ENCODE data around the gene SNCG.

SNCG gene

DNA sequence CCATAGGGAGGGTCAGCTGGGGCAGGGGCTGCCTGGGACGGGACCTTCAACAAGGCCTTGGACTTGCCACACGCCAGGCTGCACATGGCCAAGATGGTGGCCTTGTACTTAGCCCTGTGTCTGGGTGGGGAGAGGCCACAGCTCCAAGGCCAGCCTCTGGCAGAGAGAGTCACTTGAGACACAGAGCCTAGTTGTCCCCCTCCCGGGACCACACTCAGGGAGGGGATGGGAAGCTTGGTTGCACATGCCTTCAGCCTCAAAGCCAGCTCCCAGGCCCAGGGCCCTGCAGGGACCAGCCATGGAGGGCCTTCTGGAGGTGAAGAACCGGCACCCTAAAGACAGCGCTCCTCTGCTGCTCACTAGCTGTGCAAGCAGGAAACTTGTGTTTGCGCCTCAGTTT is 17.7 kb upstream of the SNCG start:
- no peak for DNase-seq
- no peak overlapping the region for H4K91ac ChIP-seq (ENCODE audit: low read length)
- H2AFZ ChIP-seq (ENCODE audit: low read depth, low read length): no peak overlapping the region
- H3K4me2 ChIP-seq (ENCODE audit: low read length, poor library complexity, severe bottlenecking): no peak overlapping the region
- no peak overlapping the region for H3K18ac ChIP-seq (ENCODE audit: low read depth in 1 of 2, low read length in 2 of 2)
- H3K23ac ChIP-seq (ENCODE audit: low read length in 2 of 2): no peak overlapping the region
- no peaks in the 10 kb centered on the region for H3K9me3 ChIP-seq (ENCODE audit: control insufficient read depth, low read length)
- H3K36me3 ChIP-seq (ENCODE audit: control insufficient read depth in 1 of 2, insufficient read depth in 2 of 2, low read depth in 1 of 2, low read length in 2 of 2): peaks cover 0 to 14% of the 10 kb centered on the region in 2 experiments
- H3K79me1 ChIP-seq (replicated peaks; ENCODE audit: low read length, poor library complexity, severe bottlenecking): no peaks in the 10 kb centered on the region
- H2BK15ac ChIP-seq (ENCODE audit: low read depth, poor library complexity, severe bottlenecking): no peak overlapping the region
- no peak overlapping the region for H4K8ac ChIP-seq (ENCODE audit: low read length)
- H2BK5ac ChIP-seq (ENCODE audit: low read depth, low read length, poor library complexity, severe bottlenecking): no peak overlapping the region
- H2AK5ac ChIP-seq (ENCODE audit: low read length, severe bottlenecking): no peak overlapping the region
- H3K14ac ChIP-seq (ENCODE audit: low read length in 2 of 2): no peak overlapping the region
- no peak overlapping the region for H2BK120ac ChIP-seq (ENCODE audit: low read depth, low read length)
- no peak overlapping the region for H3K4me3 ChIP-seq (ENCODE audit: insufficient read depth in 1 of 2, low read depth in 1 of 2, low read length in 2 of 2)
- WGBS: 93% methylated on average over 6 of the region's 6 CpGs
- H3K4ac ChIP-seq (ENCODE audit: low read depth in 1 of 2, low read length in 2 of 2): no peak overlapping the region
- peak overlapping the region in 1 of 2 experiments; percentile 15 for H2BK12ac ChIP-seq (ENCODE audit: low read length in 2 of 2)
- H3K9ac ChIP-seq (ENCODE audit: low read length): no peak overlapping the region
- no peaks in the 10 kb centered on the region for H3K27me3 ChIP-seq (ENCODE audit: control insufficient read depth in 1 of 2, insufficient read depth in 1 of 2, low read length in 2 of 2)
- peaks cover 13% of the 10 kb centered on the region for H3K4me1 ChIP-seq (ENCODE audit: control insufficient read depth, insufficient read depth, low read depth, low read length)
- no peak overlapping the region for H3K27ac ChIP-seq (ENCODE audit: low read length, poor library complexity, severe bottlenecking)

DNA sequence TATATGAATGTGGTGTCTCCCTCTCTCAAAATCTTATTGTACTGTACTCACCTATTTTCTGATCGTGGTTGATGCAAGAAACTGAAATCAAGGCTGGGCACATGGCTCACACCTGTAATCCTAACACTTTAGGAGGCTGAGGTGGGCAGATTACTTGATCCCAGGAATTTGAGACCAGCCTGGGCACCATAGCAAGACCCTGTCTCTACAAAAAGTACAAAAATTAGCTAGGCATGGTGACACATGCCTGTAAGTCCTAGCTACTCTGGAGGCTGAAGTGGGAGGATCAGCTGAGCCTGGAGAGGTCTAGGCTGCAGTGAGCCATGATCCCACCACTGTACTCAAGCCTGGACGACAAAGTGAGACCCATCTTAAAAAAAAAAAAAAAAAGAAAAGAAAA is 17.0 kb upstream of the SNCG start:
- Histone ChIP-seq H3K9ac (ENCODE audit: low read length) (no peak overlapping the region), H4K91ac (ENCODE audit: low read length) (no peak overlapping the region), H2BK5ac (ENCODE audit: low read depth, low read length, poor library complexity, severe bottlenecking) (no peak overlapping the region), H2BK120ac (ENCODE audit: low read depth, low read length) (no peak overlapping the region), H3K23ac (ENCODE audit: low read length in 2 of 2) (no peak overlapping the region), H3K4ac (ENCODE audit: low read depth in 1 of 2, low read length in 2 of 2) (no peak overlapping the region), H3K27me3 (ENCODE audit: control insufficient read depth in 1 of 2, insufficient read depth in 1 of 2, low read length in 2 of 2) (peaks cover 0 to under 1% of the 10 kb centered on the region in 2 experiments), H3K79me1 (replicated peaks; ENCODE audit: low read length, poor library complexity, severe bottlenecking) (no peaks in the 10 kb centered on the region), H3K14ac (ENCODE audit: low read length in 2 of 2) (no peak overlapping the region), H3K4me1 (ENCODE audit: control insufficient read depth, insufficient read depth, low read depth, low read length) (peaks cover 11% of the 10 kb centered on the region), H4K8ac (ENCODE audit: low read length) (no peak overlapping the region), H2BK12ac (ENCODE audit: low read length in 2 of 2) (no peak overlapping the region), H3K9me3 (ENCODE audit: control insufficient read depth, low read length) (no peaks in the 10 kb centered on the region), H2AFZ (ENCODE audit: low read depth, low read length) (no peak overlapping the region), H3K27ac (ENCODE audit: low read length, poor library complexity, severe bottlenecking) (no peak overlapping the region), H3K4me2 (ENCODE audit: low read length, poor library complexity, severe bottlenecking) (no peak overlapping the region), H2BK15ac (ENCODE audit: low read depth, poor library complexity, severe bottlenecking) (no peak overlapping the region), H3K36me3 (ENCODE audit: control insufficient read depth in 1 of 2, insufficient read depth in 2 of 2, low read depth in 1 of 2, low read length in 2 of 2) (peaks cover 0 to 7% of the 10 kb centered on the region in 2 experiments), H2AK5ac (ENCODE audit: low read length, severe bottlenecking) (no peak overlapping the region), H3K4me3 (ENCODE audit: insufficient read depth in 1 of 2, low read depth in 1 of 2, low read length in 2 of 2) (no peak overlapping the region), H3K18ac (ENCODE audit: low read depth in 1 of 2, low read length in 2 of 2) (no peak overlapping the region)
- no peak for DNase-seq
- 100% methylated on average over 1 of the region's 2 CpGs for WGBS

- Histone ChIP-seq H3K79me1 (replicated peaks; ENCODE audit: low read length, poor library complexity, severe bottlenecking) (no peaks in the 10 kb centered on the region), H2BK12ac (ENCODE audit: low read length in 2 of 2) (no peak overlapping the region), H2AFZ (ENCODE audit: low read depth, low read length) (no peak overlapping the region), H2BK120ac (ENCODE audit: low read depth, low read length) (no peak overlapping the region), H3K36me3 (ENCODE audit: control insufficient read depth in 1 of 2, insufficient read depth in 2 of 2, low read depth in 1 of 2, low read length in 2 of 2) (peaks cover 0 to 4% of the 10 kb centered on the region in 2 experiments), H4K8ac (ENCODE audit: low read length) (no peak overlapping the region), H3K14ac (ENCODE audit: low read length in 2 of 2) (no peak overlapping the region), H3K9me3 (ENCODE audit: control insufficient read depth, low read length) (no peaks in the 10 kb centered on the region), H2BK15ac (ENCODE audit: low read depth, poor library complexity, severe bottlenecking) (no peak overlapping the region), H4K91ac (ENCODE audit: low read length) (no peak overlapping the region), H3K4ac (ENCODE audit: low read depth in 1 of 2, low read length in 2 of 2) (no peak overlapping the region), H3K18ac (ENCODE audit: low read depth in 1 of 2, low read length in 2 of 2) (no peak overlapping the region), H3K4me1 (ENCODE audit: control insufficient read depth, insufficient read depth, low read depth, low read length) (peaks cover 7% of the 10 kb centered on the region), H3K23ac (ENCODE audit: low read length in 2 of 2) (no peak overlapping the region), H3K27me3 (ENCODE audit: control insufficient read depth in 1 of 2, insufficient read depth in 1 of 2, low read length in 2 of 2) (peaks cover 0 to 6% of the 10 kb centered on the region in 2 experiments), H3K4me3 (ENCODE audit: insufficient read depth in 1 of 2, low read depth in 1 of 2, low read length in 2 of 2) (no peak overlapping the region), H3K27ac (ENCODE audit: low read length, poor library complexity, severe bottlenecking) (no peak overlapping the region), H2BK5ac (ENCODE audit: low read depth, low read length, poor library complexity, severe bottlenecking) (no peak overlapping the region), H2AK5ac (ENCODE audit: low read length, severe bottlenecking) (no peak overlapping the region), H3K4me2 (ENCODE audit: low read length, poor library complexity, severe bottlenecking) (no peak overlapping the region), H3K9ac (ENCODE audit: low read length) (no peak overlapping the region)
- no peak for DNase-seq
- 94% methylated on average over 14 of the region's 14 CpGs for WGBS
Measured at GRCh38 chr10:86941991-86942421, 16.4 kb upstream of the SNCG start.

- Histone ChIP-seq H3K36me3 (ENCODE audit: control insufficient read depth in 1 of 2, insufficient read depth in 2 of 2, low read depth in 1 of 2, low read length in 2 of 2) (peaks cover 0 to 4% of the 10 kb centered on the region in 2 experiments), H3K4me1 (ENCODE audit: control insufficient read depth, insufficient read depth, low read depth, low read length) (peaks cover 7% of the 10 kb centered on the region), H2BK12ac (ENCODE audit: low read length in 2 of 2) (no peak overlapping the region), H3K23ac (ENCODE audit: low read length in 2 of 2) (no peak overlapping the region), H3K9me3 (ENCODE audit: control insufficient read depth, low read length) (no peaks in the 10 kb centered on the region), H2BK15ac (ENCODE audit: low read depth, poor library complexity, severe bottlenecking) (no peak overlapping the region), H3K14ac (ENCODE audit: low read length in 2 of 2) (no peak overlapping the region), H2BK5ac (ENCODE audit: low read depth, low read length, poor library complexity, severe bottlenecking) (no peak overlapping the region), H3K79me1 (replicated peaks; ENCODE audit: low read length, poor library complexity, severe bottlenecking) (no peaks in the 10 kb centered on the region), H4K8ac (ENCODE audit: low read length) (no peak overlapping the region), H2AFZ (ENCODE audit: low read depth, low read length) (no peak overlapping the region), H3K4me2 (ENCODE audit: low read length, poor library complexity, severe bottlenecking) (no peak overlapping the region), H3K4me3 (ENCODE audit: insufficient read depth in 1 of 2, low read depth in 1 of 2, low read length in 2 of 2) (no peak overlapping the region), H3K18ac (ENCODE audit: low read depth in 1 of 2, low read length in 2 of 2) (no peak overlapping the region), H2BK120ac (ENCODE audit: low read depth, low read length) (no peak overlapping the region), H3K27me3 (ENCODE audit: control insufficient read depth in 1 of 2, insufficient read depth in 1 of 2, low read length in 2 of 2) (peaks cover 0 to 8% of the 10 kb centered on the region in 2 experiments), H2AK5ac (ENCODE audit: low read length, severe bottlenecking) (no peak overlapping the region), H3K9ac (ENCODE audit: low read length) (no peak overlapping the region), H4K91ac (ENCODE audit: low read length) (peak overlapping the region; percentile 48), H3K4ac (ENCODE audit: low read depth in 1 of 2, low read length in 2 of 2) (no peak overlapping the region), H3K27ac (ENCODE audit: low read length, poor library complexity, severe bottlenecking) (no peak overlapping the region)
- WGBS: 95% methylated on average over 83 of the region's 94 CpGs
- DNase-seq: no peak
Measured at GRCh38 chr10:86942441-86943315, 15.7 kb upstream of the SNCG start.

All from mesenchymal stem cell (in vitro differentiated cells and primary cell).